ENCODE measurements around the gene TGFBR3.
A peak's percentile ranks its signal among the peaks of the same experiment; 100 is the strongest.

The TGFBR3 gene

DNA sequence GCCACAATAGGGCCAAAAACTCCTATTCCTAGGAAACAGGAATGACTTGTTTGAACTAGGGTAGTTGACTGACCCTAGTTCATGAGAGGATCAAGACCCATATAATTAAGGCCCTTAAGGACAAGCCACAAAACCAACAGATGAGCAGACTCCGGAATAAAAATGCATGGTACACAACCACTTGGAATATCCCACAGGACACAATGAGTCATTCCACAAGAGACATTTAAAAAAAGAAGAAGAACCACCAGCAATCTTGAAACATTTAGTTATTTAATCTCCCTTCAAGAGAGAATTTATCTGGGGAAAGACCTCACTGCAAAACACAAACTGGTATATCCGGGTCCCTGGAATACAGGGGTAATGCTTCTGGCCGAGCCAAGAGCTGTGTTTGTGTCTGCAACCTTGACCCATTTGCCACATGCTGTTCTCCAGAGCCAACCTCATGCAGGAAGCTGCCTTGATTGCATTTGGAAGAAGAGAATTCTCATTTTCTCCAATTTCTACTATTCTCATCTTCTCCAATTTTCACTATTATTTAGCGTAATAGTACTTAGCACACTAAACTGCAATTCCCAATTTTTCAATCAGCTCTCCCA is 135.5 kb downstream of the TGFBR3 start:
- H3K4me3 ChIP-seq (ENCODE audit: insufficient read depth in 1 of 2, low read depth in 1 of 2, low read length in 2 of 2) = peak overlapping the region in 1 of 2 experiments; percentile 6

DNA sequence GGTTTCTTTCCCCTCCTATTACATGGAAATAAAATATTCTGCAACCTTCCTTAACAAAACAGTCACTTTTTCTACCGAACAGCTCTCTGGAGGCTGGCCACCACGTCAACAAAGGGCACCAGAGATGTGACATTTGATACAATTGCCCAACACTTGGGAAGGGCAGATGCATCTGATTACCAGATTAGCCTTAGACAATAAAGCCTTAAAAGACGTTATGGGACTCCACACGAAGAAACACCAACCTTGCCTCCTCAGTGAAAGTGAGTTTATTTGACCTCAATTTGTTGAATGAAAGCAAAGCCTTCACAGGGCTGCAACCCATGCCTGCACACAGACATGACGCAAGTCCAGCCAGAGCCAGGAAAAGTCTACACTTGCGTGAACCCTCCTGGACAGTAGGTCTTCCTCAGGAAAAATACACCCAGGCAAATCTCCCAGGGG is 136.1 kb downstream of the TGFBR3 start:
- H3K27ac ChIP-seq (ENCODE audit: low read length, poor library complexity, severe bottlenecking) = no peak overlapping the region
- H3K79me1 ChIP-seq (replicated peaks; ENCODE audit: low read length, poor library complexity, severe bottlenecking) = peaks cover 13% of the 10 kb centered on the region
- H3K9me3 ChIP-seq (ENCODE audit: control insufficient read depth, low read length) = peaks cover 11% of the 10 kb centered on the region
- WGBS = 95% methylated on average over 6 of the region's 6 CpGs
- H3K14ac ChIP-seq (ENCODE audit: low read length in 2 of 2) = no peak overlapping the region
- no peak overlapping the region for H3K4me2 ChIP-seq (ENCODE audit: low read length, poor library complexity, severe bottlenecking)
- no peak overlapping the region for H2BK5ac ChIP-seq (ENCODE audit: low read depth, low read length, poor library complexity, severe bottlenecking)
- H3K23ac ChIP-seq (ENCODE audit: low read length in 2 of 2) = no peak overlapping the region
- H2BK12ac ChIP-seq (ENCODE audit: low read length in 2 of 2) = no peak overlapping the region
- H2AFZ ChIP-seq (ENCODE audit: low read depth, low read length) = no peak overlapping the region
- H4K8ac ChIP-seq (ENCODE audit: low read length) = no peak overlapping the region
- no peaks in the 10 kb centered on the region for H3K27me3 ChIP-seq (ENCODE audit: control insufficient read depth in 1 of 2, insufficient read depth in 1 of 2, low read length in 2 of 2)
- H3K9ac ChIP-seq (ENCODE audit: low read length) = peak overlapping the region; percentile 82
- H3K4ac ChIP-seq (ENCODE audit: low read depth in 1 of 2, low read length in 2 of 2) = no peak overlapping the region
- H2BK120ac ChIP-seq (ENCODE audit: low read depth, low read length) = no peak overlapping the region
- peak overlapping the region in 1 of 2 experiments; percentile 6 for H3K4me3 ChIP-seq (ENCODE audit: insufficient read depth in 1 of 2, low read depth in 1 of 2, low read length in 2 of 2)
- no peak for DNase-seq
- H2BK15ac ChIP-seq (ENCODE audit: low read depth, poor library complexity, severe bottlenecking) = no peak overlapping the region
- no peak overlapping the region for H4K91ac ChIP-seq (ENCODE audit: low read length)
- peaks cover 1% of the 10 kb centered on the region for H3K4me1 ChIP-seq (ENCODE audit: control insufficient read depth, insufficient read depth, low read depth, low read length)
- H2AK5ac ChIP-seq (ENCODE audit: low read length, severe bottlenecking) = no peak overlapping the region
- peaks cover 0 to 68% of the 10 kb centered on the region in 2 experiments for H3K36me3 ChIP-seq (ENCODE audit: control insufficient read depth in 1 of 2, insufficient read depth in 2 of 2, low read depth in 1 of 2, low read length in 2 of 2)
- H3K18ac ChIP-seq (ENCODE audit: low read depth in 1 of 2, low read length in 2 of 2) = no peak overlapping the region

More for the DNA sequence above, 135.5 kb downstream of the TGFBR3 start:
- Histone ChIP-seq H2BK120ac (ENCODE audit: low read depth, low read length) (no peak overlapping the region), H2AFZ (ENCODE audit: low read depth, low read length) (no peak overlapping the region), H3K4ac (ENCODE audit: low read depth in 1 of 2, low read length in 2 of 2) (no peak overlapping the region), H3K4me1 (ENCODE audit: control insufficient read depth, insufficient read depth, low read depth, low read length) (peaks cover 1% of the 10 kb centered on the region), H3K4me2 (ENCODE audit: low read length, poor library complexity, severe bottlenecking) (no peak overlapping the region), H3K9me3 (ENCODE audit: control insufficient read depth, low read length) (peaks cover 11% of the 10 kb centered on the region), H3K79me1 (replicated peaks; ENCODE audit: low read length, poor library complexity, severe bottlenecking) (peaks cover 15% of the 10 kb centered on the region), H4K8ac (ENCODE audit: low read length) (no peak overlapping the region), H3K27me3 (ENCODE audit: control insufficient read depth in 1 of 2, insufficient read depth in 1 of 2, low read length in 2 of 2) (no peaks in the 10 kb centered on the region), H3K9ac (ENCODE audit: low read length) (peak overlapping the region; percentile 82), H3K14ac (ENCODE audit: low read length in 2 of 2) (no peak overlapping the region), H4K91ac (ENCODE audit: low read length) (no peak overlapping the region), H3K18ac (ENCODE audit: low read depth in 1 of 2, low read length in 2 of 2) (no peak overlapping the region), H2BK15ac (ENCODE audit: low read depth, poor library complexity, severe bottlenecking) (no peak overlapping the region), H2AK5ac (ENCODE audit: low read length, severe bottlenecking) (no peak overlapping the region), H2BK5ac (ENCODE audit: low read depth, low read length, poor library complexity, severe bottlenecking) (no peak overlapping the region), H2BK12ac (ENCODE audit: low read length in 2 of 2) (no peak overlapping the region), H3K23ac (ENCODE audit: low read length in 2 of 2) (no peak overlapping the region), H3K27ac (ENCODE audit: low read length, poor library complexity, severe bottlenecking) (no peak overlapping the region), H3K36me3 (ENCODE audit: control insufficient read depth in 1 of 2, insufficient read depth in 2 of 2, low read depth in 1 of 2, low read length in 2 of 2) (peaks cover 0 to 71% of the 10 kb centered on the region in 2 experiments)
- WGBS = 54% methylated on average over 4 of the region's 4 CpGs
- DNase-seq = peak; percentile 65

GRCh38 chr1:91747666-91748065 is 138.3 kb downstream of the TGFBR3 start:
- no peak overlapping the region for H3K4me3 ChIP-seq (ENCODE audit: insufficient read depth in 1 of 2, low read depth in 1 of 2, low read length in 2 of 2)
- H2AK5ac ChIP-seq (ENCODE audit: low read length, severe bottlenecking) = no peak overlapping the region
- H2AFZ ChIP-seq (ENCODE audit: low read depth, low read length) = no peak overlapping the region
- H3K4me1 ChIP-seq (ENCODE audit: control insufficient read depth, insufficient read depth, low read depth, low read length) = peaks cover 4% of the 10 kb centered on the region
- no peak overlapping the region for H3K14ac ChIP-seq (ENCODE audit: low read length in 2 of 2)
- peaks cover 13% of the 10 kb centered on the region for H3K79me1 ChIP-seq (replicated peaks; ENCODE audit: low read length, poor library complexity, severe bottlenecking)
- no peak overlapping the region for H3K4me2 ChIP-seq (ENCODE audit: low read length, poor library complexity, severe bottlenecking)
- H2BK120ac ChIP-seq (ENCODE audit: low read depth, low read length) = no peak overlapping the region
- peaks cover 0 to 61% of the 10 kb centered on the region in 2 experiments for H3K36me3 ChIP-seq (ENCODE audit: control insufficient read depth in 1 of 2, insufficient read depth in 2 of 2, low read depth in 1 of 2, low read length in 2 of 2)
- no peak overlapping the region for H3K18ac ChIP-seq (ENCODE audit: low read depth in 1 of 2, low read length in 2 of 2)
- no peaks in the 10 kb centered on the region for H3K27me3 ChIP-seq (ENCODE audit: control insufficient read depth in 1 of 2, insufficient read depth in 1 of 2, low read length in 2 of 2)
- no peak overlapping the region for H4K91ac ChIP-seq (ENCODE audit: low read length)
- no peak overlapping the region for H2BK15ac ChIP-seq (ENCODE audit: low read depth, poor library complexity, severe bottlenecking)
- no peak overlapping the region for H3K4ac ChIP-seq (ENCODE audit: low read depth in 1 of 2, low read length in 2 of 2)
- no peak for DNase-seq
- H2BK5ac ChIP-seq (ENCODE audit: low read depth, low read length, poor library complexity, severe bottlenecking) = no peak overlapping the region
- no peak overlapping the region for H2BK12ac ChIP-seq (ENCODE audit: low read length in 2 of 2)
- no peak overlapping the region for H4K8ac ChIP-seq (ENCODE audit: low read length)
- no peak overlapping the region for H3K23ac ChIP-seq (ENCODE audit: low read length in 2 of 2)
- H3K27ac ChIP-seq (ENCODE audit: low read length, poor library complexity, severe bottlenecking) = no peak overlapping the region
- 94% methylated on average over 5 of the region's 6 CpGs for WGBS
- no peak overlapping the region for H3K9ac ChIP-seq (ENCODE audit: low read length)
- peaks cover 11% of the 10 kb centered on the region for H3K9me3 ChIP-seq (ENCODE audit: control insufficient read depth, low read length)

DNA sequence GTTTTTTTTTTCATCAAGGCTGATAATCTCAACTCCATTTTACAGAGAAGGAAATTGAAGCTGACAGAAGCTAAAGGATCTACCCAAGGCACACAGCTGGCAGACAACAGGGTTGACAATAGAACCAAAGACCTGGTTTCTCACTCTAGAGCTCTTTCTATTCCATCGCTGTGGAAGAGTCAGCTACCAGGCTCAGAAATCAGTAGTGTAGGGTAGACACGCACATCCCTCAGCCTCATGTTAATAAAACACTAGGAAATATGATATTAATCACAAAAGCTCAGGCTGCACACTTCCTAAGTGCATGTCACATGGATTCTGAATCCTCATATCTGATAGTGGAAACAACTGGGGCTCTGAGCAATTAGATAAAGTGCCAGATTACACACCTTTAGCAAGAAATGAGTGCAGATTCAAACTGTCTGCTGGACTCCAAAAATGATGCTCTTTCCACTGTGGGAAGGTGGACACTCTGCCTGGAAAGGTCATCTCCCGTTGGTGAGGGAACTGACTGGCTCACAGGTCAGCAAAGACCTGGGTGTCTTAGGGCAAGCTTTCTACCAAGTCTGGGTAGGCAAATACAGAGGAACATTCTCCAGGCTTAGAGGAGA is 139.1 kb downstream of the TGFBR3 start:
- no peak overlapping the region for H3K27ac ChIP-seq (ENCODE audit: low read length, poor library complexity, severe bottlenecking)
- peak overlapping the region in 1 of 2 experiments; percentile 13 for H3K4me3 ChIP-seq (ENCODE audit: insufficient read depth in 1 of 2, low read depth in 1 of 2, low read length in 2 of 2)
- H2BK12ac ChIP-seq (ENCODE audit: low read length in 2 of 2) = peak overlapping the region in 1 of 2 experiments; percentile 10
- peak overlapping the region; percentile 78 for H3K9ac ChIP-seq (ENCODE audit: low read length)
- H3K18ac ChIP-seq (ENCODE audit: low read depth in 1 of 2, low read length in 2 of 2) = no peak overlapping the region
- 90% methylated on average over 3 of the region's 3 CpGs for WGBS
- H3K4ac ChIP-seq (ENCODE audit: low read depth in 1 of 2, low read length in 2 of 2) = no peak overlapping the region
- H2BK15ac ChIP-seq (ENCODE audit: low read depth, poor library complexity, severe bottlenecking) = no peak overlapping the region
- no peak overlapping the region for H2BK120ac ChIP-seq (ENCODE audit: low read depth, low read length)
- peaks cover 11% of the 10 kb centered on the region for H3K9me3 ChIP-seq (ENCODE audit: control insufficient read depth, low read length)
- H3K14ac ChIP-seq (ENCODE audit: low read length in 2 of 2) = no peak overlapping the region
- H3K23ac ChIP-seq (ENCODE audit: low read length in 2 of 2) = no peak overlapping the region
- H4K91ac ChIP-seq (ENCODE audit: low read length) = no peak overlapping the region
- no peak overlapping the region for H4K8ac ChIP-seq (ENCODE audit: low read length)
- no peaks in the 10 kb centered on the region for H3K27me3 ChIP-seq (ENCODE audit: control insufficient read depth in 1 of 2, insufficient read depth in 1 of 2, low read length in 2 of 2)
- peaks cover 0 to 62% of the 10 kb centered on the region in 2 experiments for H3K36me3 ChIP-seq (ENCODE audit: control insufficient read depth in 1 of 2, insufficient read depth in 2 of 2, low read depth in 1 of 2, low read length in 2 of 2)
- no peak for DNase-seq
- no peak overlapping the region for H2AK5ac ChIP-seq (ENCODE audit: low read length, severe bottlenecking)
- no peak overlapping the region for H2AFZ ChIP-seq (ENCODE audit: low read depth, low read length)
- peaks cover 13% of the 10 kb centered on the region for H3K79me1 ChIP-seq (replicated peaks; ENCODE audit: low read length, poor library complexity, severe bottlenecking)
- peaks cover 5% of the 10 kb centered on the region for H3K4me1 ChIP-seq (ENCODE audit: control insufficient read depth, insufficient read depth, low read depth, low read length)
- H3K4me2 ChIP-seq (ENCODE audit: low read length, poor library complexity, severe bottlenecking) = no peak overlapping the region
- H2BK5ac ChIP-seq (ENCODE audit: low read depth, low read length, poor library complexity, severe bottlenecking) = no peak overlapping the region

All from mesenchymal stem cell (in vitro differentiated cells and primary cell).